Cardiac septum (tissue), 1 donor: Measurements from ENCODE around the gene PARD3. TPM values are rescaled to one million over a fixed set of nuclear protein-coding genes. Genes with fewer than 3 reads are reported as not detected.

Source experiments
- DNase-seq: peaks from one replicate; pipeline ENCODE4 v3.0.0-alpha.2; 2020; ENCODE audit warnings: low spot score
- intact Hi-C: fragments of 100-400 bp; cut with DNase I; formaldehyde crosslinking; loops from one replicate; pipeline ENCODE4 v1.14.0; 2022
- total RNA-seq: library from RNA; stranded (reverse); fragmentation: NEBNext Ultra II Directional; extraction: Animal tissue kit (Norgen Biotek cat#: 25700); gene quantifications from one replicate; pipeline ENCODE4 v1.2.1, GENCODE V29; 2021
- donor health status: DM: no; HTN: no; CAD: no.

The PARD3 gene
- total RNA-seq, 1 donor from 2014 or later: 36.7 TPM

DNA sequence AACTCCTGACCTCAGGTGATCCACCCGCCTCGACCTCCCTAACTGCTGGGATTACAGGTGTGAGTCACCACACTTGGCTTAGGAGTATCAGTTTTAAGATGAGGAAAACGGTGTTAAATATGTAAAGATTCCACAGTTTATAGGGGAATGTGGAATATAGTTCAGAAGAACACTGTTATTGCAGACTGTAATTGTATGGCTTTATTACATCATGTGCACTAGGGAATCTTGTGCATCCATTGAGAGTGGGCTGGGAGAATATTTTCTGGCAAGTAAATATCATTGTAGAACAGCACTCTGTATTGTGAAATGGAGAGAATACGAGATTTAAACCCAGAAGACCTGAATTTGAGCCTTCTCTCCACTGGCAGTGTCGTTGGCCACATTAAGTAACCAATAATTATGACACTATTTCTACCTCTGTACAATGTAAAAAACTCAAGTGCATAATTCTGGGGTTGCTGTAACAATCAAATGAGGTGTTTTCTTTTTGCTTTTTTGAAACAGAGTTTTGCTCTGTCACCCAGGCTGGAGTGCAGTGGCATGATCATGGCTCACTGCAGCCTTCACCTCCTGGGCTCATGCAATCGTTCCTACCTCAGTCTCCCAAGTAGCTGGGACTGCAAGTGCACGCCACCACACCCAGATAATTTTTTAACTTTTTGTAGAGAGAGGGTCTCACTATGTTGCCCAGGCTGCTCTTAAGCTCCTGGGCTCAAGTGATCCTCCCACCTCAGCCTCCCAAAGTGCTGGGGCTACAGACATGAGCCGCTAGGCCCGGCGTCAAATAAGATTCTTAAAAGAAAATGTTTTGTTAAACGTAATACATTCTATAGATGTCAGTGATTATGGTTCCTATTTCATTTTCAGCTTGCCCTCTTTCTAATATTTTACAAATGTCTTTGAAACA, 12.0 kb upstream of the PARD3 start:
- intact Hi-C loops: no loop called here
- DNase-seq: no peak

DNA sequence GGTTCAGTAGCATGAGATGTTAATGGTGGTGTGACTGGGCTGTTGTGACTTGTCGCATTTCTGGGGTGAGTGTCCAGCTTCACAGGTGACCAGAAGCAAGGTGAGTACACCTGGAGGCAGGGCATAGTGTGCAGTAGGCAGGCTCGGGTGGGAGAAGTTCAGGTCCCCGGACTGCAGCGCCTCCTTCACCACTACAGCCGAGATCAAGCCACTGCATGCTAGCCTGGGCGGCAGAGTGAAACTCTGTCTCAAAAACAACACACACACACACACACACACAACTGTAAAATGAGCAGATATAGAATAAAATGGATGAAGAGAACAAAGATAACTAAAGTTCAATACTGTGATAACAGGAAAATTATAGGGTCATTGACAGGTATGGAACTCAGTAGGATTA, 11.1 kb upstream of the PARD3 start:
- intact Hi-C loops: no loop called here
- no peak for DNase-seq

DNA sequence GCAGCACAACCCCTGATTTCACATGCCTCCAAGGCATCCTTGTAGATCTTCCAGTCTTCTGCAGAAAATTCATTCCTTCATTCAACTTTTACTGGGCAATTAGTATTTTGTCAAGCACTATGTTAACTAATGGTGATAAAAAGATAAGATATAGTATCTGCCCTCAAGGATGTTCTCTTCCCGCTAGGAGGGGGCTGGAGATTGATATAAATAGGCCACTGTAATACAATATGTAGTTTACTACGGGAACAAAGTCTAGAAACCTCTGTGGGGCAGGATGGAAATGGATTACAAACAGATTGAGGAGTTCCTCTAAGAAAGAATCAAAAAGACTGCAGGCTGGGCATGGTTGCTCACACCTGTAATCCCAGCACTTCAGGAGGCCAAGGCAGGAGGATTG, 10.3 kb upstream of the PARD3 start:
- DNase-seq: no peak
- intact Hi-C loops: no loop called here

DNA sequence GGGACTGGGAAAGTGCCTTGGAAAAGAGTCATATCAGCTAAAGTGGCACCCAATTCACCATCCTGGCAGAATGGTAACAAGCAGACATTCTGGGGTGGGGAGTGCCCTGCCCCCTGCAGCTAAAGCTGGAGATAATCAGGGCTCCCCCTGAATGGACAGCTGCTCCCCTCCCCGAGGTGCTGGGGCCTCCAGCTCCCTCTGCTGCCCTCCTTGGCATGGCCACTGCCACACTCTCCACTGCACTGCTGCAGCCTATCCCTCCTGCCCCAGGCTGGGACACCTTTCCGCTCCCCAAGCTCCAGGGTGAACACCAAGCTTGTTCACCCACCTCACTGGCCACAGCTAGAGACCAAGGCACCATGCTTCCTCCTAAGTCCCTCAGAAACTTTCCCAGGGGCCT, 9.8 kb upstream of the PARD3 start:
- DNase-seq: no peak
- intact Hi-C loops: no loop called here

DNA sequence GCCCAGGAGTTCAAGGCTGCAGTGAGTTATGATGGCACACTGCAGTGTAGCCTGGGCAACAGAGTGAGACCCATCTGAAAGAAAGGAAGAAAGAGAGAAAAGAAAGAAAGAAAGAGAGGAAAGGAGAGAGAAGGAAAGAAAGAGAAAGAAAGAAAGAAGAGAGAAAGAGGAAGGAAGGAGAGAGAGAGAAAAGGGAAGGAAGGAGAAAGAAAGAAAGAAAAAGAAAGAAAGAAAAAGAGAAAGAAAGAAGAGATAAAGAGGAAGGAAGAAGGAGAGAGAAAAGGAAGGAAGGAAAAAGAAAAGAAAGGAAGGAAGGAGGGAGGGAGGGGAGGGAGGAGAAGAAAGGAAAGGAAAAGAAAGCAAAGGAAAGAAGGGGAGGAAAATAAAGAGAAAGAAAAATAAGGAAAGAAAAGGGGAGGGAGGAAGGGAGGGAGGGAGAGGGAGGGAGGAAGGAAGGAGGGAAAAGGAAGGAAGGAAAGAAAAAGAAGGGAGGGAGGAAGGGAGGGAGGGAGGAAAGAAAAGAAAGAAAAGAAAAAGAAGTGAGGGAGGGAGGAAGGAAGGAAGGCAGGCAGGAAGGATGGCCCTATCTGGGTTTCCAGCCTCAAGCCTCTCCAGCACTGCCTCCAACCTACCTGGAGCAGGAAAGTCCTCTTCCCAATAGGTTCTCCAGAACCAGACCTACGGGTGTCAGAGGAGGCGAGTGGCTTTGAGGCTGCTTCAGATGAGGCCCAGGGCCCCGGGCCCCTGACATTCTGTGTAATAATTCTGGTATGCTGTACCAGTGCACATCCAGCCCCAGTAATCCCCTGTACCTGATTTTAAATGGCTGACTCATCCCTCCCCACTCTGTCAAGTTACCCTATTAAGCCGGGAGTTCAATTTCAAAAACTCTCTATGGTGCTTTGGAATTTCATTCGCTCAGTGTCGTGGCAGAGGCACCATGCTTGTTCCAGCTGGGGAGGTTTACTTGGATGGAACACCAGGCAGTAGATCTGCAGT, 6.8 kb upstream of the PARD3 start:
- intact Hi-C loops: no loop called here
- DNase-seq: no peak

DNA sequence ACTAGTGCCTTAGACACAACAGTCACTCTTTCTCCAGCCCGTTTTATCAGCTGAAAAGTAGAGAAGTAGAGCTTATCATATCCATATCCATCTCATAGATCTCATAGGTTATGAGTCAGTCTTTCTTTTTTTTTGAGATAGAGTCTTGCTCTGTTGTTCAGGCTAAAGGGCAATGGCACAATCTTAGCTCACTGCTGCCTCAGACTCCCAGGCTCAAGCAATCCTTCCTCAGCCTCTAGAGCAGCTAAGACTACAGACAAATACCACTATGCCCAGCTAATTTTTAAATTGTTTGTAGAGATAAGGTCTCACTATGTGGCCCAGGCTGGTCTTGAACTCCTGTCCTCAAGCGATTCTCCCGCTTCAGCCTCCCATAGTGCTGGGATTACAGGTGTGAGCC, 2.5 kb upstream of the PARD3 start:
- no peak for DNase-seq
- intact Hi-C loops: loop anchor here (5.0 kb wide), 1 partner anchor 150 kb away; no protein-coding TSS in a partner anchor

DNA sequence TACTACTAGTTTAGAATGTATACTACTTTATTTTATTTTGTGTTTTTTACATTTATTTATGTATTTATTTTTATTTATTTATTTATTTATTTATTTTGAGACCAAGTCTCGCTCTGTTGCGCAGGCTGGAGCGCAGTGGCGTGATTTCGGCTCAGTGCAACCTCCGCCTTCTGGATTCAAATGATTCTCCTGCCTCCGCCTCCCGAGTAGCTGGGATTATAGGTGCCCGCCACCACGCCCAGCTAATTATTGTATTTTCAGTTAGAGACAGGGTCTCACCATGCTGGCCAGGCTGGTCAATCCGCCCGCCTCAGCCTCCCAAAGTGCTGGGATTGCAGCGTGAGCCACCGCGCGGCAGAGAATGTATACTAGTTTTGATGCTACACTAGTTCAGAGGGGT, 2.0 kb upstream of the PARD3 start:
- intact Hi-C loops: loop anchor here (5.0 kb wide), 1 partner anchor 150 kb away; no protein-coding TSS in a partner anchor

DNA sequence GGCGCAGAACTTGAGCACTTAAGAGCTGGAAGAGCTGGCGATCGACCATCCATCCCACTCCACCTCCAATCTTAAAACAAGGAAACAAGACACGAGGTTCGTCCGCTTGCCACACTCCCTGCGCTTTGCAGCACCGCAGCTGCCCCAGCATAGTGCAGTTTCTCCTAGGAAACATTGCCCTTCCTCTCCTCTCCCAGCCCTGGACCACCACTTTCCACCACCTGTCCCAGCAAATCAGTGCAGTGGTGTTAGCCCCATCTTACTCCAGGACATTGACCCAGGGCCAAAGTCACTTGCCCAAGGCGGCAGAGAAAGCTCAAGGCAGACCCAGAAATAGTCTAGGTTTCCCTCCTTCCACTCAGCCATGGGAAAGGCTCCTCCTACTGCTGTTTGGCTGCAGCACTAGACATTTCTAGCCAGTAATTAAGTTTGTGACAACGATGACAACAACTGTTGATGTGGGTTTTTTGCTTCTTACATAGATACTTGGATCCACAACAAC, 1.5 kb upstream of the PARD3 start:
- intact Hi-C loops: loop anchor here (5.0 kb wide), 1 partner anchor 149 kb away; no protein-coding TSS in a partner anchor
- no peak for DNase-seq

More for the DNA sequence above, 2.0 kb upstream of the PARD3 start:
- no peak for DNase-seq

DNA sequence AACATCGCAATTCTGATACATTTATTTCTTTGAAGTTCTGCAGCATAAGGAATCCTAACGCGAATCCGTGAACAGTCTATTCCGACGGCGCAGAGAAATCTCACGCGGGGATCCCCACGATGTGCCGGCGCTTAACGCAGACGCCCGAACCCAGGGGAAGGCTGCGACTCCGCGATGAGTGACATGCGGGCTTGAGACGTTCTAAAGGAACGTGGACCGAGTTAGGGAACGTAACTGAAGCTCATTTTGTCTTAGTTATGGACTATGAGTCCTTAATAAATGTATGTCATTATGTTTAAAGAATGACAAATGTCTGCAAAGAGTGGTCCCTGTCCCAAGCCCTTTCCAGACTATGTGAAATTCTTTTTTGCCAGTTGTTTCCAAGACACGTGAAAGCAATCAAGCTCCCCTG, 995 bp upstream of the PARD3 start:
- intact Hi-C loops: loop anchor here (5.0 kb wide), 1 partner anchor 149 kb away; no protein-coding TSS in a partner anchor
- DNase-seq: no peak

DNA sequence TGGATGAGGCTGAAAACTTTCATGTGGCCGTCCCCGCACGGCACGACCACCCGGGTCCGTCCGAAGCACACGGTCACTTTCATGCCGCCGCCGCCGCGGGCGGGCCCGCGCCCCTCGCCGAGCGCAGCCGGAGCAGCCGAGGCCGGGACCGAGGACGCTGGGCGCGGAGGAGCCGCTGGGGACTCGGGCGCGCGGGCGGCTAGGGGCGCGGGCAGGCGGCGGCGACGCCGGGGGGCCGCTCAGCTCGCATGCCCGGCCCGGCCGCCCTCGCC, 247 bp downstream of the PARD3 start:
- no peak for DNase-seq
- intact Hi-C loops: loop anchor here (2.0 to 5.0 kb wide), 4 partner anchors 34 to 148 kb away; no protein-coding TSS in a partner anchor

DNA sequence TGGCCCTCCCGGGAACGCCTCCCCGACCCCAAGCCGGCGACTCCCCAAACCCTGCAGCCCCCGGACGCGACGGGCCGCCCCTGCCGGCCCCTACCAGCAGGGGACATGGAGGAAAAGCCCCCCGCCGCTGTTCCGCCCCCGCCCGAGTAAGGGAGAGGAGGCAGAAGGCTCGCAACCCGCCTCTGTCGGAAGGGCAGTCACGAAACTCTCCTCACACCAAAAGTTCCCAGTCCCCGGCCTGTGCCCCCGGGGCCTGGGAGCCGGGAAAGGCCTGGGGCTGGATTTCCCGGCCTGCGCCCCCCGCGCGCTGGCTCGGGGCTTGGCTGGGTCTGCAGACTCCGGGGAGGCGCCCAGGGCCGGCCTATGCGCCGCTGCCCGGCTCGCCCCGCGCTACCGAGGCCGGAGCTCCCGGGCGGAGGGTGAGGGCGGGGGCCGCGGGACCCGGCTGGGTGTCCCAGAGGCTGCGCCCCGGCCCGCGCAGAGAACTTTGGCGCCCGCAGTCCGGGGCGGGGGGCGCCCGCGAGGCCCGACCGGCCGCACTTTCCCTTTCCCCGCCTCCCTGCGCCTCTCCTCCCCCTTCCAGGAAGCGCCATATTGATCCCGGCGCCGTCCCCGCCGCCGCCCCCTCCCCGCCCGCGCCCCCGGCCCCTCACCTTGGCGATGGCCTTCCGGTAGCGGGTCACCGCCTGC, 728 bp downstream of the PARD3 start:
- DNase-seq: no peak
- intact Hi-C loops: loop anchor here (2.0 to 5.0 kb wide), 3 partner anchors 34 to 87 kb away; no protein-coding TSS in a partner anchor

DNA sequence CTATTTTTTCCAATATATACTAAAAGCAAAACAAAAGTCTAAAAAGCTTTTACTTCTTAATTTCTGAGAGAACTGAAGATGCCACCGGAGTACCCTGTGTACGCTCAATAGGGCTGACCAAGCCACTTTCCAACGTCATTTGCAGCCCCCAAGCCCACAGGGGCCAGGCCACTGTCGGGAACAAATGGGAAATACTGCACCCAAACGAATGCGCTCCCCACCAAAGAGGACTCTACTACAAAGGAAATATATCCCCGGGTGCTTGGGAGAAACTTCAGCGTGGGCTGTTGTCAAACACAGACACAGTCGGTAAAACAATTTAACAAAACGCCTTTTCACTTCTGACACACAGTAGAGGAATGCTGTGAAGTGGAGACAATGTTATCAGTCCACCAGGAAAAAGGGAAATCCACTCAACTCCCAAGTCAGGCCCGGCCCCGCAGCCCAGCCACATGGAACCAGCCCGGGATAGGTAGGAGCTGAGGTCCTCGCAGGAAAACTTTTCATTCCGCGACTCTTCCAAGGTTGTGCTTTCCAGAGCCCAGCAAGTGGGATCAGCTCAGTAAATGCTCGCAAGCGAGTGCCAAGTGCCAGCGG, 1.4 kb downstream of the PARD3 start:
- no peak for DNase-seq
- intact Hi-C loops: loop anchor here (2.0 to 5.0 kb wide), 3 partner anchors 33 to 86 kb away; no protein-coding TSS in a partner anchor

DNA sequence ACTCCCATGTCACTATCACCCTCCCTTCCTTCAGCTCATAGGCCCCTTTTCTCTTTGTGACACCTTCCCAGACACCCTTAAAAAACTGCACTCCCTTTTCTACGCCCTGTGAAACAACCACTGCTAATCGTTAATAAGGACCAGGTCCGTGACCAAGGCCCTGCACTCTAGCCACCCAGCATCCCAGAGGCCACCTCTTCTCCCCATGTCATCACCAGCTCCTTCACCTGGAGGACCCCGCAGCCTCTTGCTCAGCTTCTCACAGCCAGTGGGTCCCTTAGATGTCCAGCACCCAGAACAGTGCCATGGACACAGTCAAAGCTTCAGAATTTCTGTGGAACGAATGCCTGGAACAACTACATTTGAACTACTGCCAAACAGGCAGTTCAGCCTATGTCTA, 2.3 kb downstream of the PARD3 start:
- no peak for DNase-seq

DNA sequence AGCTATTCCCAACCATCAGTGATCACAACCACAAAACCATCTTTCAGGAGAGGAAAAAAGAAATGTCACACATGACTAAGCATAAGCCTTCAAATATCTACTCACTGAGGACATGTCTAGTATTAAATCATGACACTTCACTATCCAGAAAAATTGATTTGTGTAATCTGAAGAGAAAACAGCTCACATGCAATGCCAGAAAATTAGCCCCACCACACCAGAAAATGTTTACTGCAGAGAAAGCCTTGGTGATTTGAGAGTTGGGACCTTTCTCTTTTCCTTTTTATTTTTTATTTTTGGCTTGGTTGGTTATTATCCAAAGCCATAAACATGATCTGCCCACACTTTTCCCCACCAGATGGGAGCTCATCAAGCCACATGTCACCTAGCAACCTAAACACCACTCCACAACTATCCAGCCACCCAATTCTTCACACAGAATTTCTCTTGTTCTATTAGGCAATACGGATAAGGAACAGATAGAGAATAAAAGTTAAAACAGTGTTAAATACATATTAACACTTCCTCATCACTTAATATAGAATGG, 3.1 kb downstream of the PARD3 start:
- intact Hi-C loops: loop anchor here (5.0 kb wide), 2 partner anchors 45 to 85 kb away; no protein-coding TSS in a partner anchor
- DNase-seq: no peak

More for the DNA sequence above, 2.3 kb downstream of the PARD3 start:
- intact Hi-C loops: loop anchor here (5.0 kb wide), 2 partner anchors 45 to 85 kb away; no protein-coding TSS in a partner anchor

DNA sequence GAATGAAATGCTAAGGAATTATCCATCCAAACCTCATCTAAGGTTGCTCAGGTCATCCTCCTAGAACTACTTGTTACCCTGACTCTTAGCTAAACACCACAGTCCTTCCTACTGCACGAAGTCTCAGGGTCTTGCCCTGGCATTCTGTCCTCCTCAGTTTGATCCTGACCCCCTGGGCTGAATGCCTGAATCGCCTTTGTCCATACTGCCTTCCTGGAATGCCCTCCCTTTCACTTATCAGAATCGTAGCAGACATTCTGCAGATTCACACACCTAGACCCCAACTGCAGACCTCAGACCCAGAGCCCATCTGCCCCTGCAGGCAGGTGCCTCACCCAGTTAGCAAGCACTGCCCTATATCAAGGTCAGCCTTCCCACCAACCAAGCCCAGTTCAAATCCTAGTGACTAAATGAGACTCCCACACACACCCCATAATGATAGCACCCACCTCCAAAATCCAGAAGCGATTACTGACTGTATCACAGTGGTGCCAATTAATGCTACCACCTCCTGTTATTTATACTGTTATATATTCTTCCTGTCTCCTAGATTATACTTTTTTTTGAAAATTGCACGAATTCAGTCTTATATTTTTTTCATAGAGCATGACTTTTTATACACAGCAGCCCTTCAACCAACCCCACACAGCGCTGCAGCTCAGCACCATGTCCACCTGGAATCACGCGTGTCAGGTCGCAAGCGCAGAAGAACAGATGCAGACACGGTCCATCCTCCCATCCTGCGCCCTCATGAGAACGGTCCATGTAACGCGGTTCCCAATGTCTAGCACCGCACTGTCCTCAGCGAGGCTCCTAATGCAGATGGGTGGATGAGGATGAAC, 3.7 kb downstream of the PARD3 start:
- DNase-seq: no peak
- intact Hi-C loops: loop anchor here (5.0 kb wide), 2 partner anchors 44 to 84 kb away; no protein-coding TSS in a partner anchor

DNA sequence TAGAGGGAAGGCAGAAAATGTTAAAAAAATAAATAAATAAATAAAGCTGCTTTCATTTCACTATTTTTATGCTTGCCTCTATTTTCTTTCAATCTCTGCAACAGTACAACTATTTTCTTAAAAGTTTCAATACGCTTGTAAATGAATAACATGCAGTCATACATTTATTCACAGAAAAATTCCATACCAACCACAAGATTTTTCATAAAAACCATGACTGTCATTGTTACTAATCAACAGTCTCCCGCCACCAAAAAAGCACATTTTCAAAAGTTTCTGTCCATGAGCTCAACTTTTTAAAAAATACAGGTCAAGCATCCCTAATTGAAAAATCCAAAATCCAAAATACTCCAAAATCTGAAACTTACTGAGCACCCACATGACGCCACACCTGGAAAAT, 5.3 kb downstream of the PARD3 start:
- intact Hi-C loops: loop anchor here (5.0 kb wide), 2 partner anchors 42 to 82 kb away; no protein-coding TSS in a partner anchor
- DNase-seq: no peak
